CD4-positive, alpha-beta T cell treated with Interferon gamma for 1 hour (primary cell): ENCODE results near the gene VIM.
A peak's percentile ranks its signal among the peaks of the same experiment; 100 is the strongest.
"Not testable (repeated sequence)": the region's sequence is repeated elsewhere in the genome, so short reads cannot be mapped to it uniquely, and the experiment has no call there.

ENCODE experiments used
- DNase-seq: peaks from one replicate; pipeline ENCODE4 v3.0.0-alpha.2; 2020

The VIM gene

DNA sequence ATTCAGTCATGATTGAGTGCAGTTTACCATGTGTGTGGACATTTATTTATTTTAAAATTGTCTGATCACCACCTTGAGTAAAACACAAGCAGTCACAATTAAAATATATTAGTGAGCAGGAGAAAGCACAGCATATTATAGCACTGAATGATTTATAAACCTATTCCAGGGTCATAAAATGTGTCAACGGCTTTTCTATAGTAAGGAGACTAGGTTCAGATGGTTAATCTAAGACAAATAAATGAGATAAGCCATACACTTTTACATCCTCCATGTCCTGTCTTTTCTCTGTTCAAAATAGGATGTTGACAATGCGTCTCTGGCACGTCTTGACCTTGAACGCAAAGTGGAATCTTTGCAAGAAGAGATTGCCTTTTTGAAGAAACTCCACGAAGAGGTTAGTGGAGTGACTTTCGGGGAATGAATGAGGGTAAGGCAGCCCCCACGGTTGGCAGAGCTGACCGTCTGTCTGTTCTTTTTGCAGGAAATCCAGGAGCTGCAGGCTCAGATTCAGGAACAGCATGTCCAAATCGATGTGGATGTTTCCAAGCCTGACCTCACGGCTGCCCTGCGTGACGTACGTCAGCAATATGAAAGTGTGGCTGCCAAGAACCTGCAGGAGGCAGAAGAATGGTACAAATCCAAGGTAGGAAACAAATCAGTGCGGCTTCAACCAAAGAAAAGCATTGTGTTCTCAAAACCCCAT is 5.4 kb downstream of the VIM start:
- DNase-seq = peak; percentile 4

DNA sequence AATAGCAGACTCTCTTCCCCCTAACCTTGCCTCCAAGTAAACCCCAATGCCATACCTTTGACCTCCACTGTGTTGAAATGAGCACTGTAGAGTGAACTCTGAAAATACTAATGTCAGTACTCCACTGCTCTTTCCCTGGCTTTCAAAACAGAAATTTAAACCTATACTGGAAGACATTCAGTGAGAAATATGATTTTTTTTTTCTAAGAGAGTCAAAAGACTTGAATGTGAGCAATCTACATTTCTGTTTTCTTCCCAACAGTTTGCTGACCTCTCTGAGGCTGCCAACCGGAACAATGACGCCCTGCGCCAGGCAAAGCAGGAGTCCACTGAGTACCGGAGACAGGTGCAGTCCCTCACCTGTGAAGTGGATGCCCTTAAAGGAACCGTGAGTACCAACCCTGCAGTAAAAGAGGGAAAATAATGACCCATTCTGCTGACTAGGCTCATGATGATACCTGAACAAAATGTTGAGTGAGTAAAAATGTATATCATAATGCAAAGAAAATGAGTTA is 6.4 kb downstream of the VIM start:
- no peak for DNase-seq

DNA sequence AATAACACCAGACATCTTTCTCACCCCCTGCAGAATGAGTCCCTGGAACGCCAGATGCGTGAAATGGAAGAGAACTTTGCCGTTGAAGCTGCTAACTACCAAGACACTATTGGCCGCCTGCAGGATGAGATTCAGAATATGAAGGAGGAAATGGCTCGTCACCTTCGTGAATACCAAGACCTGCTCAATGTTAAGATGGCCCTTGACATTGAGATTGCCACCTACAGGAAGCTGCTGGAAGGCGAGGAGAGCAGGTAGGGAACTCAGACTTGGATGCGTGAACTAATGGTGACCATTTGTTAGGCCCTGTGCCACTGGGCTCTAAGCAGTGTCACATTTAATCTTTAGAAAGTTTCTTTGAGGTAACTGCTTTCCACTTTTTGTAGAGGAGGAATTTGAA is 7.1 kb downstream of the VIM start:
- DNase-seq = no peak

DNA sequence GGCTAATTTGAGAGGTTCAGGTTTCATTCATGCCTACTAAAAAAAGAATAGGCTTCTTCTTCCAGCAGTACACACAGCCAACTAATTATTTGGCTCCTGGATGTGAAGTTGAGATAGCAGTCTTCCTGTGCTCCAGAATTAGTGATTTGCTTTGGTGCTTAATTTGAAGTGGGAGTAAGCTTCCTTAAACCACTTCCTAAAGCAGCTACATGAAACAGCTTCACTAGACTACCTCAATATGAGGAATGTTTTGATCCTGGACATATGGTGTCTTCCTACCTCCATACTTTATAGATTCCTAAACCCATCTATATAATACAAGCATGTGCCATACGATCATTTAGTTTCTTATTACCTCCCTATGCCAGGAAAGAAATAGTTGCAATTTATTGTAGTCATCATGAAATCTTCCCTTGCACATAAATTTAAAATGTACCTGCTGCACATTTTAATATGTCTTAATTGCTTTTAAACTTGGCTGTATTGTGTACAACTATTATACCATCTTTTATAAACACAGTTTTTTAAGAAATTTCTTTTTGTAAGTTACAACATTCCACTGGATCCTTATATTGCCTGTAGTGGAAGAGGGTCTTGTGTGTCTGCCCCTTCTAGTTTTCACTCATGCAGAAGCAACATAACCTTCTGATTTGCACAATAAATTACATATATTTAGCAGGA is 8.6 kb downstream of the VIM start:
- no peak for DNase-seq

DNA sequence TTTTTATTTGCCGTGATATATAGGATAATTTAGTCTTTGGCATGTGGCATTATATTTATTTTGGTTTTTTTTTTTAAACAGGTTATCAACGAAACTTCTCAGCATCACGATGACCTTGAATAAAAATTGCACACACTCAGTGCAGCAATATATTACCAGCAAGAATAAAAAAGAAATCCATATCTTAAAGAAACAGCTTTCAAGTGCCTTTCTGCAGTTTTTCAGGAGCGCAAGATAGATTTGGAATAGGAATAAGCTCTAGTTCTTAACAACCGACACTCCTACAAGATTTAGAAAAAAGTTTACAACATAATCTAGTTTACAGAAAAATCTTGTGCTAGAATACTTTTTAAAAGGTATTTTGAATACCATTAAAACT is 9.1 kb downstream of the VIM start:
- DNase-seq = no peak

DNA sequence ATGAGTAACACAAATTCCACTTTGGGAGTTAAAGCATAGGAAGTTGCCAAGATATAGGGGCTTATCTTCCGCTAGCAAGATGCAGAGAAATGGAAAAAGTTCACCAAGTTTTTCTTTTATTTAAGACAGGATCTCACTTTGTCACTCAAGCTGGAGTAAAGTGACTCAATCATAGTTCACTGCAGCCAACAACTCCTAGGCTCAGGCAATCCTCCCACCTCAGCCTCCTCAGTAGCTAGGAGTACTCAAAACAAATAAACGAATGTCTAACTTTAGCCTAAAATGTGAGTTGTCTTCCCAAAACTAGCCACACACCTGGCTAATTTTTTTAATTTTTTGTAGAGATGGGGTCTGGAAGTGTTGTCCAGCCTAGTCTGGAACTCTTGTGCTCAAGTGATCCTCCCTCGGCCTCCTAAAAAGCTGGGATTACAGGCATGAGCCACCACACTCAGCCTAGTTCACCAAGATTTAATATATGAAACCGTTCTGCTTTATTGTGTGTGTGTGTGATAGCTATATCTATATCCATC is 9.9 kb downstream of the VIM start:
- DNase-seq = peak; percentile 15

DNA sequence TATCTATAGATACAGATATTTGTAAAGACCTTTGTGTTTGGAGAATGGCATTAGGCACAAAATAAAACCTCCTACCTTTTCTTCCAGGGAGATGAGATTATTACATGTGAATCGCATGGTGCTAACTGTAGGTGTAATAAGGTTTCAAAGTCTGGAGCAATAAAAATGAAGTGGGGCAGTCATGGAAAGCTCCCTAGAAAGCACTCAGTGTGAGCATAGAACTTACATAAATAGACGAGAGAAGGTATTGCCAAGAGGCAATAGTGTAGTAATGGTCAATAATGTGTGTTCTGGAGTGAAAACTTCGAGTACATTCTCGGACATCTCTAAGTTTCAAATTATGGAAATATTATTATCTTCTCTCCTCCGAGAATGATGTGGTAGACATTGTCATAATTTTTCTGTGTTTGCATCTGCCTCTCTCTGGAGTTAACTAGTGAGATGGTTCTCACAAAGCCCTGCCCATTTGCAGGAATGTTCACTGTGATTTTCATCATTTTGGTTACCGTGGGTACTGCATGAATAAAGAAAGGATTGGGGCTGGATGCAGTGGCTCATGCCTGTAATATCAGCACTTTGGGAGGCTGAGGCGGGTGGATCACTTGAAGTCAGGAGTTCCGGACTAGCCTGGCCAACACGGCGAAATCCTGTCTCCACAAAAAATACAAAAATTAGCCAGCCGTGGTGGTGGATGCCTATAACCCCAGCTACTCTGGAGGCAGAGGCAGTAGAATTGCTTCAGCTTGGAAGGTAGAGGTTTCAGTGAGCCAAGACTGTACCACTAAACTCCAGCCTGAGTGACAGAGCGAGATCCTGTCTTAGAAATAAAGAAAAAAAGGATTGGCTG is 10.6 kb downstream of the VIM start:
- DNase-seq = peak; percentile 53

DNA sequence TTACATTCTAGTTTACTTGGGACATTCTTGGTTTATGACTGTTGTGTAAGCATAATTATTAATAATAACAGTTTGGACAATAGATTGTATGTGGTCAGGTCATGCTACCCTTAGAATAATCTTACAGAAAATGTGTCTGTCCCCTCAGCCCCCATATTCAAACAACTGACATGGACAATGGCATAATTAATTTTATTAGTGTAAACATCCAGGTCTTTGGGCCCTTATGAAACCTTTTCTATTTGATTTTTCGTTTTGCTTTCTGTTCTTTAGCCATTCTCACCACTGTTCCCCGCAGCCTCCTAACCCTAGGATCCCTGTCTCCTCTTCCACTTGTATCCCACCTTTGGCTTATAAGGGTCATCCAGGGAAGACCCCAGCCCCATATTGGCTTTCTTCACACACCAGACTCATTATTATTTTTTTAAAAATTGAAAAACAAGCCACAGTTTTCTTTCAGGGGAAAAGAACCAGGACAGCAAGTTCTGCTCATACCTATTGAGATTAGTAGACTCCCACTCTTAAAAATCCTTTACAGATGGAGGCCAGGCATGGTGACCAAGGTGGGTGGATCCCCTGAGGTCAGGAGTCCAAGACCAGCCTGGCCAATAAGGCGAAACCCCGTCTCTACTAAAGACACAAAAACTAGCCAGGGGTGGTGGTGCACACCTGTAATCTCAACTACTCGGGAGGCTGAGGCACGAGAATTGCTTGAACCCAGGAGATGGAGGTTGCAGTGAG is 11.5 kb downstream of the VIM start:
- DNase-seq = no peak

DNA sequence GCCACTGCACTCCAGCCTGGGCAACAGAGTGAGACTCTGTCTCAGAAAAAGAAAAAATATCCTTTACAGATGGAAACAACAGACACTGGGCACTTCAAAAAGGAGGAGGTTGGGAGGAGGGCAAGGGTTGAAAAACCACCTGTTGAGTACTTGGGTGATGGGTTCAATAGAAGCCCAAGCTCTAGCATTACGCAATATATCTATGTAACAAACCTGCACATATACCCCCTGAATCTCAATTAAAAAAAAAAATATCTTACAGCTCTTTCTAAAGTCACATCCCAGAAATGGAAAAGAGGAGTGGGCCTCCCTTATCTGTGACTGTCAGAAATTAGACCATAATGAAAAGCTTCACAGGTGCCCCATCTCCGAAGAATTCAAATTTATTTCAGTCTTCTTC is 12.1 kb downstream of the VIM start:
- no peak for DNase-seq

DNA sequence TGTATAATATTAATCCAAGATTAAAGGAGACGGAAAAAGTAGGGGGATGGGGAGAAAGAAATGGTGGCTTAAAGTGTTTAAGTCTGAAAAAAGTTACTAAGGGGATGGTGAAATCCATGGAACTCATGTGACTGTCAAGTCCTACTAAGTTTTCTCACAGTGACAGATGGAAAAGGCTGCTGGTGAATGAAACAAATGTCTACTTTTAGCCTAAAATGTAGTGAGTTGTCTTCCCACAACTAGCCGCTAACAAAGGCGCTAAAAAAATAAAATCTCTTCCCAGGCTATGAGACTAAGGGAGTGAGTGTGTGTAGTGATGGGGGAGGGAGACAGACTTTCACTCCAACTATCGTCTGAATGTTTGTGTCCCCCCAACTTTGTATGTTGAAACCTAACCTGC is 12.6 kb downstream of the VIM start:
- no peak for DNase-seq

DNA sequence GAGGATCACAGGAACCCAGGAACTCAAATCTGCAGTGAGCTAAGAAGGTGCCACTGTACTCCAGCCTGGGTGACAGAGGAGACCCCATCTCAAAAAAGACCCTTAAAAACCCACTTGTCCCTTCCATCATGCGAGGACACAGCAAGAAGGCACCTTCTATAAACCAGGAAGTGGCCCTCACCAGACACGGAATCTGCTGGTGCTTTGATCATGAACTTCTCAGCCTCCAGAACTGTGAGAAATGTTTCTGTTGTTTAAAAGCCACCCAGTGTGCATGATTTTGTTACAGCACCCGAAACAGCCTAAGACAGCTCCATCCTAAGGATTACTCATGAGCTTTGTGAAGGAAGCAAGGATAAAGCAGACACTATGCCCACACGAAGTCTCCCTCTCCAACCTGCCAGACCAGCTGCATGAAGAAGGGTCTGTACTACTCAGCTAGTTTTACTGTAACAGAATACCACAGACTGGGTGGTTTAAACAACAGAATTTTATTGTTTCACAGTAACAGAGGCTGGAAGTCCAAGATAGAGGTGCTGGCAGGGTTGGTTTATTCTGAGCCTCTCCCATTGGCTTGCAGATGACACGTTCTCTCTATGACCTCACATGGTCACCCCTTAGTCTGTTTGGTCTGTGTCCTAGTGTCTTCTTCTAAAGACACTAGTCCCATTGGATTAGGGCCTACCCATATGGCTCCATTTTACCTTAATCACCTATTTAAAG is 13.7 kb downstream of the VIM start:
- no peak for DNase-seq

DNA sequence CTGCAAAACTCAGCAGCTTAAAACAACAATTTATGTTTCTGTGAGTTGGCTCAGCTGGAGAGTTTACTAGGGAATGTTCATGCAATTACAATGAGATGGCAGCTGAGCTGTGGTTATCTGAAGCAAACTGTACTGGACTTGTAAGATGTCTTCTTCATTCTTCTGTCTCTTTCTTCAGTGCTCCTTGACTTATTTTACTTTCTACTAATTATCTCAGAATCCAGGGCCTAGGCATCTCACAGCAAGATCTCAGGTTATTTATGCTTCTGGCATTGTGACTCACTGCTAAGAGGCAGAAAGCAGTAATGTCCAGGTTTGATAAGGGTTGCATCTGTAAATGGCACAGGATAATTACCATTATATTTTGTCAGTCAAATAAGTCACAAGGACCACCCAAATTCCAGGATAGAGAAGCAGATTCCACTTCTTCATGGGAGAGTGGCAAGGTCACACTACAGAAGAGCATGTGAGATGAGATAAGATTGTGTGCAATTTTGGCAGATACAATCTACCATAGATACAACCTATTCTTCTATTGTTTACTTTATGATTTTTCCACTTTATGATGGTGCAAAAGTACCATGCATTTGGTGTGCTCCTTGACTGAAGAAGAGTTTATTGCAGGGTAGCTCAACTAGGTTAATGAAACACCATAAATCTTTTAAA is 16.8 kb downstream of the VIM start:
- DNase-seq = no peak

DNA sequence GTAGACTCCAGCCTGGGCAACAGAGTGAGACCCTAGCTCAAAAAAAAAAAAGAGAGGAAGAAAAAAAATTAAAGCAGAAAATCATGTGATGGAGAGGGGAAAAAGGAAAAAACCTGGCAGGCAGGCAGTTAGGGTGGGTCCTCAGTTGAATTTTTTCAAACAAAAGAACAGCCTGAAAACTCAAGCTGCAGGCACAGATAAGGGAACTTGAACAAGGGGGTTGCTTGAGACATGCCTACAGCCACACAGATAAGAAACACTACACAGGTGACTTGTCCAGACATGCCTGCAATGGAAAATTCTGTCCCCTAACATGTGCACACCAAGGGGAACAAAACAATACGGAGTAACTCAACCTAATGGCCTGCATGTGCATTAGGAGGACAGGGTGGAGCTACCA is 19.2 kb downstream of the VIM start:
- no peak for DNase-seq

DNA sequence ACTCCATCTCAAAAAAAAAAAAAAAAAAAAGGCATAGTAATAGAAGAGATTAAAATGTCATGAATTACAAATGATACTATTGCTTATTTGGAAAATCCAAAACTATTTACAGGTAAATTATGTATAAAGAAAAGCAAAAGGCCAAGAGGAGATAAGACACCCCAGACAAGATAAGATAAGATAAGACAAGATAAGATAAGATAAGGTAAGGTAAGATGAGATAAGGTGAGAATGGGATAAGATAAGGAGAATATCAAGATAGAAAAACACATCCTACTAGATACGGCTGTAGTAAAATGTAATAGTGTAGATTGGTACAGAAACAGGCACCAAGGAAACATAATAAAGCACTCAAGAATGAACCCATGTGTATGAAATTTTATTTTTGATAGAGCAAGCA is 20.9 kb downstream of the VIM start:
- no peak for DNase-seq

DNA sequence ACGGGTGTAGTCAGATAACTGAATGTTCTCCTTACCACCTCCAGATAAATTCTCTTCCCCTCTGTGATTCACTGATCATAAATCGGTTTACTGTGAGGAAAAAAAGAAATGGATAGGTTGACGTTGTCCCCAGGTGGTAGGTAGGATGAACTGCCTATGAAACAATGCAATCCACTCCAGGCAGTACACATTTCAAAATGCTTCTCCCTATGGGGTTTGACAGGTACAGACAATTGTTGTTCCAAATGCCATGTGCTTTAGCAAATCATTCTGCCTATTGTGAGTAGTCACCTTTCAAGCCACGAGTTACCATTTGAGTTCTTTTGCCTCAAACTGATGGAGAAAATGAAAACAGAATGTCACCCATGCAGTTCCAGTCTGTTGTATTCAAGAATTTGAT is 21.8 kb downstream of the VIM start:
- no peak for DNase-seq

DNA sequence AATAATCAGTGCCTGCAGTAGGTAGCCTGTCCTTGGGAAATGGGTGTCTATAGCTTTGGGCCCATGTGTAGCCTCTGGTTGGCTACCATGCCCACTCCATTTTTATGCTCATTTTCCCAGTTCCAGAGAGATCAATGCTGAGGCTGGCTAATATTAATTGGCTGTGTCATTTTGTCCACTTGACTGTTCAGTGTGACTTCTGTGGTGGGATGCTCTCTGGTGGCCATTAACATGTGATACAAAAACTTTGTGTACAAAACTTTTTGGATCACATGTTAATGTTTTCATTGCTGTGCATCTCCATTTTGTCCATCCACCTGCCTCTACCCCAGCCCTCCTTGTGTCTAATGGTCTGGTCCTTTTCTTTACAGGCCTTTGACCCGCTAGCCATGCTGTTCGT is 22.7 kb downstream of the VIM start:
- no peak for DNase-seq

DNA sequence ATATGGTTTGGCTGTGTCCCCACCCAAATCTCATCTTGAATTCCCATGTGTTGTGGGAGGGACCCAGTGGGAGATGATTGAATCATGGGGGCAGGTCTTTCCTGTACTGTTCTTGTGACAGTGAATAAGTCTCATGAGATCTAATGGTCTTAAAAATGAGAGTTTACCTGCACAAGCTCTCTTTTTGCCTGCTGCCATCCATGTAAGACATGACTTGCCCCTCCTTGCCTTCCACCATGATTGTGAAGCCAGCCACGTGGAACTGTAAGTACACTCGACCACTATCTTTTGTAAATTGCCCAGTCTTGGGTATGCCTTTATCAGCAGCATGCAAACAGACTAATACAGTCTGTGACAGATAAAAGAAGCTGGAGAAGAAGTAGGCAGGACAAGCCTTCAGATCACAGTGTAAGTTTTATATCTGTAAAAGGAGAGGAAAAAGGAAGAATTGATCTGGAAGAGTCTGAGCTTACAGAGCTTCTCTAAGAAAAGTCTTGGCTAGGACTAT is 26.6 kb downstream of the VIM start:
- not testable (repeated sequence) for DNase-seq

DNA sequence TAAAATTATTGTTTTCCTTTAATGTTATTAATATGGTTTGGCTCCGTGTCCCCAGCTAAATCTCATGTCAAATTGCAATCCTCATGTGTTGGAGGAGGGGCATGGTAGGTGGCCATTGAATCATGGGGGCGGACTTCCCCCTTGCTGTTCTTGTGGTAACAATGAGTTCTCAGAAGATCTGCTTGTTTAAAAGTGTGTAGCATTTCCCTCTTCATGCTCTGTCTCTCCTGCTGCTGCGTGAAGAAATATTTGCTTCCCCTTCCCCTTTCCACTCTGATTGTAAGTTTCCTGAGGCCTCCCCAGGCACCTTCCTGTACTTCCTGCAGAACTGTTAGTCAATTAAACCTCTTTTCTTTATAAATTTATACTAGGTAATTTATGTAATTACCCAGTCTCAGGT is 27.5 kb downstream of the VIM start:
- no peak for DNase-seq

DNA sequence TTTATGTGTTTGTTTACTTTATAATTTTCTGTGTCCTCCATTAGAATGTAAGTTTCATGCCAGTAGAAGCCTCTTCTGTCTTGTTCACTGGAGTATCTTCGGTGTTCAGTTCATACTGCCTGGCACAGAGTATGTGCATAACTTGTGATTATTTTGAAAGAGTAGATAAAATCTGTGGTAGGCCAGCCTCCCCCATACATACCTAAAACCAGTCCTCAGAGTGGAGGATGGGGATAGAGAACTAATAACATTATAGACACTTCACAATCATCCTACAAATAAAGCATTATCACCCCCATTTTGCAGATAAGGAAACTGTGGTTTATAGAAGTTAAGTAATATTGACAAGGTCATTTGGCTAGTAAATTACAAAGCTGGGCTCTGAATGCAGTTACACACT is 28.0 kb downstream of the VIM start:
- DNase-seq = no peak

DNA sequence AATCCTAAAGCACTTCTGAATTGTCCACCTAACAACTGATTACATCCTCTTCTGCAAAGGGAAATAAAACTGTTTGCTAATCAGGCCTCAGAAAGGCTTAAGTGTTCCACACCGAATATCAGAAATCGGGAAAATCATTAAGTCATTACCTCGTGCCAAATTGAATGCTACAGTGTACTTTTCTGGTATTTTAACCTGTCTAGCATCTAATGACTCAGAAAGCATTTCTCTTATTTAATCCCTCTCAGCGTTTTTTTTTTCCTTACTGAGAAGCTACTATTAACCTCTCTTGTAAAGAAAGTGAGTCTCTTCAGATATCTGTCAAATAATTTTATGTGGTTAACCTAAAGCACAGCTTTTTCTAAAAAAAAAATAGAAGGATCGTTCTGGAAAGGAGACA is 28.6 kb downstream of the VIM start:
- DNase-seq = no peak
